IMR-90 (cell line): ENCODE results near the gene SMIM21. TPM values are rescaled to one million over a fixed set of nuclear protein-coding genes. Genes with fewer than 3 reads are reported as not detected.
A peak's percentile ranks its signal among the peaks of the same experiment; 100 is the strongest.

ENCODE experiments used
- ATAC-seq: fragments of 200-7000 bp; cut with Tn5 transposase; 2 replicates; pipeline ENCODE4 v1.9.1; 2020; ENCODE audit warnings: low read depth, mild to moderate bottlenecking, moderate library complexity
- BruUV-seq: library from RNA; stranded (reverse); fragments of 400-500 nt; replicated peaks from 2 replicates; lab custom pipeline; 2021; lab: Mats Ljungman, UMichigan
- CTCF ChIA-PET: fragments of 300-600 bp; formaldehyde crosslinking; extraction: SDS; loops from one replicate; lab custom pipeline; 2021; ENCODE audit warnings: antibody characterized with exemption; lab: Yijun Ruan, JAX
- POLR2A ChIA-PET: fragments of 300-600 bp; sonication (Branson Sonifier 250); formaldehyde crosslinking; loops from one replicate; lab custom pipeline; 2022; ENCODE audit warnings: antibody characterized with exemption; ENCODE audit not compliant: unreplicated experiment; lab: Charles Lee
- DNase-seq: peaks from one replicate; pipeline ENCODE4 v3.0.0; 2013
- H2AFZ ChIP-seq: replicated peaks from 2 replicates; pipeline ENCODE3; 2013; ENCODE audit warnings: low read length, mild to moderate bottlenecking; ENCODE audit not compliant: poor library complexity
- H2AK5ac ChIP-seq: 2 replicates; pipeline ENCODE4 v1.6.1; 2013; ENCODE audit warnings: low read depth, low read length, inconsistent platforms
- H2AK9ac ChIP-seq: replicated peaks from 2 replicates; pipeline ENCODE3; 2013; ENCODE audit warnings: mild to moderate bottlenecking, low read depth, low read length, moderate library complexity; ENCODE audit not compliant: poor library complexity
- H2BK120ac ChIP-seq: 2 replicates; pipeline ENCODE4 v1.6.1; 2013; ENCODE audit warnings: low read depth, low read length, inconsistent platforms
- H2BK15ac ChIP-seq: 3 replicates; pipeline ENCODE4 v1.6.1; 2013; ENCODE audit warnings: low read depth, low read length, inconsistent platforms
- H2BK20ac ChIP-seq: 2 replicates; pipeline ENCODE4 v1.6.1; 2013; ENCODE audit warnings: low read depth, mild to moderate bottlenecking, inconsistent platforms, low read length, moderate library complexity
- H2BK5ac ChIP-seq: 2 replicates; pipeline ENCODE4 v1.6.1; 2013; ENCODE audit warnings: mild to moderate bottlenecking, low read depth, low read length, inconsistent platforms; ENCODE audit not compliant: poor library complexity, severe bottlenecking
- H3K14ac ChIP-seq: replicated peaks from 2 replicates; pipeline ENCODE4 v1.6.1; 2013; ENCODE audit warnings: low read depth, low read length, inconsistent platforms
- H3K18ac ChIP-seq: 2 replicates; pipeline ENCODE4 v1.6.1; 2013; ENCODE audit warnings: low read depth, low read length, control low read depth
- H3K23ac ChIP-seq: 2 replicates; pipeline ENCODE4 v1.6.1; 2013; ENCODE audit warnings: low read depth, low read length, inconsistent platforms
- H3K27ac ChIP-seq: 2 replicates; pipeline ENCODE4 v1.5.1; 2013; ENCODE audit warnings: mild to moderate bottlenecking, control low read depth, low read length; ENCODE audit not compliant: insufficient read depth
- H3K27me3 ChIP-seq: 2 replicates; pipeline ENCODE4 v1.6.1; 2013; ENCODE audit warnings: low read length; ENCODE audit not compliant: control insufficient read depth, insufficient read depth
- H3K36me3 ChIP-seq: 2 replicates; pipeline ENCODE4 v1.6.1; 2013; ENCODE audit warnings: low read length, mixed read lengths; ENCODE audit not compliant: control insufficient read depth, insufficient read depth
- H3K4ac ChIP-seq: 2 replicates; pipeline ENCODE4 v1.6.1; 2013; ENCODE audit warnings: low read depth, low read length, inconsistent platforms
- H3K4me1 ChIP-seq: 2 replicates; pipeline ENCODE4 v1.6.1; 2013; ENCODE audit warnings: low read length, mixed read lengths; ENCODE audit not compliant: control insufficient read depth, insufficient read depth
- H3K4me2 ChIP-seq: 2 replicates; pipeline ENCODE4 v1.6.1; 2013; ENCODE audit warnings: low read depth, mild to moderate bottlenecking, control low read depth, low read length, moderate library complexity
- H3K4me3 ChIP-seq: 2 replicates; pipeline ENCODE4 v1.5.1; 2013; ENCODE audit warnings: low read depth, mild to moderate bottlenecking, control low read depth, low read length, moderate library complexity; ENCODE audit not compliant: insufficient read depth
- H3K56ac ChIP-seq: 2 replicates; pipeline ENCODE4 v1.6.1; 2013; ENCODE audit warnings: low read length, inconsistent platforms; ENCODE audit not compliant: insufficient read depth; ENCODE audit errors: extremely low read depth
- H3K79me1 ChIP-seq, 2 experiments: 2 replicates each; pipeline ENCODE4 v1.6.1; 2013; ENCODE audit warnings: low read length in 2 of 2, inconsistent platforms in 1 of 2, low read depth in 1 of 2
- H3K9ac ChIP-seq: 2 replicates; pipeline ENCODE4 v1.6.1; 2013; ENCODE audit warnings: low read depth, low read length, control low read depth
- H3K9me1 ChIP-seq: 2 replicates; pipeline ENCODE4 v1.6.1; 2013; ENCODE audit warnings: low read length, inconsistent platforms; ENCODE audit not compliant: insufficient read depth
- H3K9me3 ChIP-seq: 2 replicates; pipeline ENCODE4 v1.6.1; 2013; ENCODE audit warnings: low read length; ENCODE audit not compliant: control insufficient read depth, insufficient read depth
- H4K20me1 ChIP-seq: 2 replicates; pipeline ENCODE4 v1.6.1; 2013; ENCODE audit warnings: low read length, inconsistent platforms; ENCODE audit not compliant: insufficient read depth
- H4K5ac ChIP-seq: 2 replicates; pipeline ENCODE4 v1.6.1; 2013; ENCODE audit warnings: mild to moderate bottlenecking, low read depth, low read length, control low read depth
- H4K8ac ChIP-seq, 2 experiments: 2 replicates each; pipeline ENCODE4 v1.6.1; 2013; ENCODE audit warnings: low read depth in 2 of 2, low read length in 2 of 2, control low read depth in 1 of 2, inconsistent platforms in 1 of 2
- H4K91ac ChIP-seq: 2 replicates; pipeline ENCODE4 v1.6.1; 2013; ENCODE audit warnings: low read depth, low read length, inconsistent platforms; ENCODE audit not compliant: insufficient read depth
- BHLHE40 ChIP-seq: fragments of 150-350 bp; IDR thresholded peaks from 2 replicates; pipeline ENCODE4 v1.6.1; 2016; ENCODE audit warnings: mild to moderate bottlenecking, low read depth, low read length
- CEBPB ChIP-seq: IDR thresholded peaks from 2 replicates; pipeline ENCODE4 v1.6.1; 2012; ENCODE audit warnings: low read depth, low read length, improper control_type of control experiment
- CHD1 ChIP-seq: IDR thresholded peaks from 2 replicates; pipeline ENCODE4 v1.6.1; 2012; ENCODE audit warnings: low read depth, low read length, improper control_type of control experiment
- ELK1 ChIP-seq: fragments of 150-350 bp; IDR thresholded peaks from 2 replicates; pipeline ENCODE4 v1.6.1; 2016; ENCODE audit warnings: low read depth, mild to moderate bottlenecking, low read length, moderate library complexity, borderline replicate concordance
- FOS ChIP-seq: fragments of 150-350 bp; IDR thresholded peaks from 2 replicates; pipeline ENCODE4 v1.6.1; 2016; ENCODE audit warnings: low read depth, low read length
- MAFK ChIP-seq: IDR thresholded peaks from 2 replicates; pipeline ENCODE4 v1.6.1; 2012; ENCODE audit warnings: low read depth, low read length, improper control_type of control experiment
- MAZ ChIP-seq: IDR thresholded peaks from 2 replicates; pipeline ENCODE4 v1.6.1; 2012; ENCODE audit warnings: low read depth, mild to moderate bottlenecking, low read length, improper control_type of control experiment, moderate library complexity, borderline replicate concordance
- MXI1 ChIP-seq: IDR thresholded peaks from 2 replicates; pipeline ENCODE4 v1.6.1; 2012; ENCODE audit warnings: low read depth, mild to moderate bottlenecking, low read length, moderate library complexity, borderline replicate concordance
- NFE2L2 ChIP-seq: fragments of 150-350 bp; IDR thresholded peaks from 2 replicates; pipeline ENCODE4 v1.6.1; 2016; ENCODE audit warnings: low read depth, mild to moderate bottlenecking, low read length
- POLR2A ChIP-seq: IDR thresholded peaks from 2 replicates; pipeline ENCODE4 v1.6.1; 2012; ENCODE audit warnings: mild to moderate bottlenecking, low read depth, low read length
- RAD21 ChIP-seq: IDR thresholded peaks from 2 replicates; pipeline ENCODE4 v1.6.1; 2012; ENCODE audit warnings: low read length, improper control_type of control experiment
- RCOR1 ChIP-seq: IDR thresholded peaks from 2 replicates; pipeline ENCODE4 v1.6.1; 2012; ENCODE audit warnings: mild to moderate bottlenecking, low read length, improper control_type of control experiment; ENCODE audit not compliant: insufficient replicate concordance
- RFX5 ChIP-seq: IDR thresholded peaks from 2 replicates; pipeline ENCODE4 v1.8.0; 2012; ENCODE audit warnings: low read depth, mild to moderate bottlenecking, low read length, moderate library complexity
- SMC3 ChIP-seq: fragments of 150-350 bp; IDR thresholded peaks from 2 replicates; pipeline ENCODE4 v1.6.1; 2016; ENCODE audit warnings: low read depth, mild to moderate bottlenecking, antibody characterized with exemption, low read length, moderate library complexity
- USF2 ChIP-seq: fragments of 150-350 bp; IDR thresholded peaks from 2 replicates; pipeline ENCODE4 v1.6.1; 2017; ENCODE audit warnings: mild to moderate bottlenecking, antibody characterized with exemption, low read length, low read depth
- WGBS, 2 experiments: methylation state at CpG; one replicate each; pipeline versions ENCODE4 v1.1.5 to v1.1.7; 2013; ENCODE audit warnings: missing lambda C conversion rate in 2 of 2; ENCODE audit not compliant: insufficient read length in 1 of 2; ENCODE audit errors: extremely low coverage in 2 of 2; 5-methylcytosine and 5-hydroxymethylcytosine counted together
- dilution Hi-C: fragments of 300-500 bp; cut with HindIII; formaldehyde crosslinking; loops from one replicate; pipeline ENCODE4 v1.14.3; 2018; ENCODE audit warnings: low sequenced_read_pairs; ENCODE audit not compliant: unreplicated experiment
- in situ Hi-C: fragments of 300-500 bp; cut with MboI; formaldehyde crosslinking; loops from 3 replicates; pipeline ENCODE4 v1.14.3; 2019; ENCODE audit warnings: low sequenced_read_pairs, inconsistent platforms, mixed read lengths
- intact Hi-C: fragments of 100-400 bp; cut with micrococcal nuclease; formaldehyde crosslinking; loops from 2 replicates; pipeline ENCODE4 v1.10.0; 2022
- polyA plus RNA-seq, 3 experiments: library from polyadenylated mRNA; depleted of rRNA; stranded (reverse); fragments of >200 nt; gene quantifications; 2 replicates each; pipeline ENCODE4 v1.2.3, GENCODE V29; 2012; ENCODE audit warnings: low replicate concordance in 1 of 3
- total RNA-seq: library from RNA; depleted of rRNA; stranded (reverse); fragments of >200 nt; gene quantifications from 2 replicates; pipeline ENCODE4 v1.2.3, GENCODE V29; 2012
- TF ChIP-seq, protein P1 (sequence below): conservative IDR thresholded peaks from 2 replicates; pipeline ENCODE4 v1.5.1; 2012; ENCODE audit warnings: mild to moderate bottlenecking, low read depth, low read length, improper control_type of control experiment

The SMIM21 gene
- total and polyA plus RNA-seq, 2 of the 4 experiments (the other 2 are of a cell fraction): not detected

DNA sequence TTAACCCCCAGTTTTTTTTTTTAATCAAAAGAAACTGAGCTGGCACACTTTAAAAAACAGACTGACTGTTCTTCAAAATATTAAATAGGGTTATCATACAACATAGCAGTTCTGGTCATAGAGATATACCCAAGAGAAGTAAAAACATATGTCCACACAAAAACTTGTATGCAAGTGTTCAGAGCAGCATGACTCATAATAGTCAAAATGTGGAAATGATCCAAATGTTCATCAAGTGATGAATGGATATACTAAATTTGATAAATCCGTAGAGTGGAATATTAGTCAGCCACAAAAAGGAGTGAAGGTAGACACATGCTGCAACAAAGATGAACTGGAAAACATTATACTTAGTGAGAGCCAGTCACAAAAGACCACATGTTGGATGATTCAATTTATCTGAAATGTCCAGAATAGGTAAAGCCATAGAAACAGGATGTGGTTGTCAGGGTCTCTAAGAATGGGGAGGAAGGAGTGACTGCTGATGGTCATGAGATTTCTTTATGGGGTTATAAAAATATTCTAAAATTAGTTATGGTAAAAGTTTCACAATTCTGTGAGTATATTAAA is 5.1 kb downstream of the SMIM21 start:
- intact Hi-C loops (no loop called here), in situ Hi-C loops (no loop called here), dilution Hi-C loops (no loop called here)
- Histone ChIP-seq H3K4ac (no peak overlapping the region), H3K4me3 (no peak overlapping the region), H2BK5ac (no peak overlapping the region), H3K9me3 (peaks cover 4% of the 10 kb centered on the region; the same call in 1 of the 2 replicates), H3K56ac (no peak overlapping the region), H3K27ac (no peak overlapping the region), H4K5ac (no peak overlapping the region), H2BK15ac (no peak overlapping the region), H2AFZ (no peak overlapping the region), H2AK9ac (no peak overlapping the region), H4K91ac (no peak overlapping the region), H3K14ac (no peak overlapping the region), H4K20me1 (no peaks in the 10 kb centered on the region), H2BK20ac (no peak overlapping the region), H3K23ac (no peak overlapping the region), H4K8ac (no peak overlapping the region), H3K4me1 (peaks cover 2% of the 10 kb centered on the region), H3K9ac (no peak overlapping the region), H3K4me2 (no peak overlapping the region), H2BK120ac (no peak overlapping the region), H2AK5ac (no peak overlapping the region), H3K79me1 (no peaks in the 10 kb centered on the region), H3K27me3 (peaks cover 2% of the 10 kb centered on the region), H3K36me3 (no peaks in the 10 kb centered on the region), H3K9me1 (no peaks in the 10 kb centered on the region), H3K18ac (no peak overlapping the region)
- TF ChIP-seq CEBPB: no peak
- no peak for TF ChIP-seq POLR2A
- no peak for TF ChIP-seq SMC3
- TF ChIP-seq, protein P1, sequence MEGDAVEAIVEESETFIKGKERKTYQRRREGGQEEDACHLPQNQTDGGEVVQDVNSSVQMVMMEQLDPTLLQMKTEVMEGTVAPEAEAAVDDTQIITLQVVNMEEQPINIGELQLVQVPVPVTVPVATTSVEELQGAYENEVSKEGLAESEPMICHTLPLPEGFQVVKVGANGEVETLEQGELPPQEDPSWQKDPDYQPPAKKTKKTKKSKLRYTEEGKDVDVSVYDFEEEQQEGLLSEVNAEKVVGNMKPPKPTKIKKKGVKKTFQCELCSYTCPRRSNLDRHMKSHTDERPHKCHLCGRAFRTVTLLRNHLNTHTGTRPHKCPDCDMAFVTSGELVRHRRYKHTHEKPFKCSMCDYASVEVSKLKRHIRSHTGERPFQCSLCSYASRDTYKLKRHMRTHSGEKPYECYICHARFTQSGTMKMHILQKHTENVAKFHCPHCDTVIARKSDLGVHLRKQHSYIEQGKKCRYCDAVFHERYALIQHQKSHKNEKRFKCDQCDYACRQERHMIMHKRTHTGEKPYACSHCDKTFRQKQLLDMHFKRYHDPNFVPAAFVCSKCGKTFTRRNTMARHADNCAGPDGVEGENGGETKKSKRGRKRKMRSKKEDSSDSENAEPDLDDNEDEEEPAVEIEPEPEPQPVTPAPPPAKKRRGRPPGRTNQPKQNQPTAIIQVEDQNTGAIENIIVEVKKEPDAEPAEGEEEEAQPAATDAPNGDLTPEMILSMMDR: no peak
- no peak for TF ChIP-seq RFX5
- no peak for TF ChIP-seq MAZ
- TF ChIP-seq ELK1: no peak
- no peak for TF ChIP-seq FOS
- TF ChIP-seq NFE2L2: no peak
- TF ChIP-seq USF2: no peak
- no peak for TF ChIP-seq MAFK
- TF ChIP-seq RAD21: no peak
- TF ChIP-seq CHD1: no peak
- no peak for TF ChIP-seq MXI1
- no peak for TF ChIP-seq RCOR1
- no peak for TF ChIP-seq BHLHE40
- WGBS, 2 experiments: no CpG with 5 or more reads among the region's 1 CpG
- BruUV-seq: no TSS peak
- peak; percentile 23 for DNase-seq
- no peak for ATAC-seq
- ChIA-PET CTCF (no interaction called here), POLR2A (no interaction called here)
